Neutrophil (primary cell): Measurements from ENCODE around the gene NTRK2.

Source experiments
- H3K27ac ChIP-seq: fragments of 200-600 bp; sonication (generic); 2 replicates; pipeline ENCODE4 v1.5.1; 2016; ENCODE audit warnings: mild to moderate bottlenecking, moderate library complexity
- H3K27me3 ChIP-seq: fragments of 200-600 bp; sonication (generic); 2 replicates; pipeline ENCODE4 v1.6.0; 2016; ENCODE audit warnings: mild to moderate bottlenecking
- H3K36me3 ChIP-seq: fragments of 200-600 bp; sonication (generic); 2 replicates; pipeline ENCODE4 v1.5.1; 2017
- H3K4me1 ChIP-seq, 2 experiments: fragments of 200-600 bp in 1 of 2; sonication (generic) in 1 of 2; 1 replicate in 1 of 2; 2 replicates in 1 of 2; pipeline versions ENCODE4 v1.5.1 to v1.6.1; 2013 to 2016; ENCODE audit warnings: low read depth in 1 of 2, low read length in 1 of 2, mild to moderate bottlenecking in 1 of 2, moderate library complexity in 1 of 2; ENCODE audit not compliant: control insufficient read depth in 1 of 2, insufficient read depth in 1 of 2
- H3K4me3 ChIP-seq, 2 experiments: fragments of 200-600 bp in 1 of 2; sonication (generic) in 1 of 2; 1 replicate in 1 of 2; 2 replicates in 1 of 2; pipeline ENCODE4 v1.5.1; 2013 to 2016; ENCODE audit warnings: low read depth in 1 of 2, low read length in 1 of 2, mild to moderate bottlenecking in 1 of 2, moderate library complexity in 1 of 2
- H3K9me3 ChIP-seq: fragments of 200-600 bp; sonication (generic); 2 replicates; pipeline ENCODE4 v1.5.1; 2016
- CTCF ChIP-seq: fragments of 200-600 bp; sonication (generic); IDR thresholded peaks from 2 replicates; pipeline ENCODE4 v1.5.1; 2016; ENCODE audit warnings: antibody characterized with exemption

The NTRK2 gene

GRCh38 chr9:85013703-85014102 lies 344.2 kb downstream of the NTRK2 start:
- H3K27me3 ChIP-seq, result no peaks in the 10 kb centered on the region
- H3K9me3 ChIP-seq, result no peaks in the 10 kb centered on the region
- H3K27ac ChIP-seq, result no peak overlapping the region
- H3K36me3 ChIP-seq, result no peaks in the 10 kb centered on the region
- H3K4me3 ChIP-seq, result no peak overlapping the region
- H3K4me1 ChIP-seq, result no peaks in the 10 kb centered on the region
- no peak for TF ChIP-seq CTCF

- H3K4me3 ChIP-seq, result no peak overlapping the region
- no peaks in the 10 kb centered on the region for H3K27me3 ChIP-seq
- H3K27ac ChIP-seq, result no peak overlapping the region
- H3K36me3 ChIP-seq, result no peaks in the 10 kb centered on the region
- TF ChIP-seq CTCF, result no peak
- H3K9me3 ChIP-seq, result no peaks in the 10 kb centered on the region
- no peaks in the 10 kb centered on the region for H3K4me1 ChIP-seq
Observed at GRCh38 chr9:85014292-85014691, 344.8 kb downstream of the NTRK2 start.

- no peaks in the 10 kb centered on the region for H3K4me1 ChIP-seq
- TF ChIP-seq CTCF, result no peak
- no peak overlapping the region for H3K4me3 ChIP-seq
- H3K9me3 ChIP-seq, result no peaks in the 10 kb centered on the region
- no peaks in the 10 kb centered on the region for H3K27me3 ChIP-seq
- H3K36me3 ChIP-seq, result no peaks in the 10 kb centered on the region
- H3K27ac ChIP-seq, result no peak overlapping the region
Observed at GRCh38 chr9:85016384-85017006, 347.0 kb downstream of the NTRK2 start.

- H3K4me3 ChIP-seq, result no peak overlapping the region
- H3K27me3 ChIP-seq, result no peaks in the 10 kb centered on the region
- H3K4me1 ChIP-seq, result no peaks in the 10 kb centered on the region
- no peak overlapping the region for H3K27ac ChIP-seq
- no peak for TF ChIP-seq CTCF
- H3K36me3 ChIP-seq, result no peaks in the 10 kb centered on the region
- no peaks in the 10 kb centered on the region for H3K9me3 ChIP-seq
Observed at GRCh38 chr9:85020791-85021190, 351.3 kb downstream of the NTRK2 start.

GRCh38 chr9:85021686-85022085 lies 352.2 kb downstream of the NTRK2 start:
- Histone ChIP-seq H3K27me3 (no peaks in the 10 kb centered on the region), H3K9me3 (no peaks in the 10 kb centered on the region), H3K4me1 (no peaks in the 10 kb centered on the region), H3K27ac (no peak overlapping the region), H3K36me3 (no peaks in the 10 kb centered on the region), H3K4me3 (no peak overlapping the region)
- TF ChIP-seq CTCF, result no peak

GRCh38 chr9:85024374-85024773 lies 354.8 kb downstream of the NTRK2 start:
- Histone ChIP-seq H3K36me3 (no peaks in the 10 kb centered on the region), H3K4me3 (no peak overlapping the region), H3K4me1 (no peaks in the 10 kb centered on the region), H3K9me3 (no peaks in the 10 kb centered on the region), H3K27ac (no peak overlapping the region), H3K27me3 (no peaks in the 10 kb centered on the region)
- TF ChIP-seq CTCF, result no peak
